SHP77 (cell line): ENCODE measurements around the gene RFTN2.
"Not testable (repeated sequence)": the region's sequence is repeated elsewhere in the genome, so short reads cannot be mapped to it uniquely, and the experiment has no call there.

Source experiments
- DNase-seq, 2 experiments: peaks; one replicate each; lab custom pipeline; 2025; lab: John Stamatoyannopoulos, UW

The RFTN2 gene

DNA sequence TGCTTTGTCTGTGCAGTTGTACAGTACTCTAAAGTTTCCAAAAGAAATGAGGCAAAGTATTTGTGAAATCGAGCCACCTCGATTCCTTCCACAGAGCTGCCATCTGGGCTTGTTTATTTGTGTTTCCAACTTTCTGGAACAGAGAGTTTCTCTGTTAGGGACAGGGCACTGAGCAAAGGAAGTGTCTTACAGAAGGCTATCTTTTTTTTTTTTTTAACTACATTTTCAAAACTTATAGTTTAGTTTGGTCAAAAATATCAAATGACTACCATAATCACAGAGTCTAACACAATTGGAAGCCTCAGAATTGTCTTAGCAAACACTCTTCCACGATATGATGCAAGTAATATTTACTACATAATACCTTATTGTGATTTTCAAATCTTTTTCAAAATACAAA, 796 bp downstream of the RFTN2 start:
- no peak for DNase-seq

DNA sequence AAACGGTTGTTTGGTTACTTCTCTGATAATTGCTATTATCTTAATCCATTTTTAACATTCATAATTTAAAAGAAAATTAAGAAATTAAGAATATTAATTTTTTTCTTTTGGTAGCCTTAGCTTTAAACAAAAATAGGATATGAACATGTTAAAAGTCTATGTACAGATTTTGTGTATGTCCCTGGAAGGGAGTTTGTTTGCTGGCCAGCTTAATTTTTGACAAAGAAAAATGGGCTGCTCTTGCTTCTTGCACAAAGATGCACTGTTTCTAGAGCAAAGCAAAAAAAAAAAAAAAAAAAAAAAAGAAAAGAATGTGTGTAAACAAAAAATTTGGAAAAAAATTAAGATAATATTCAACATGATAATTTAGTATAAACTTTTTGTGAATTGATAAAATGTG, 1.3 kb downstream of the RFTN2 start:
- no peak for DNase-seq

DNA sequence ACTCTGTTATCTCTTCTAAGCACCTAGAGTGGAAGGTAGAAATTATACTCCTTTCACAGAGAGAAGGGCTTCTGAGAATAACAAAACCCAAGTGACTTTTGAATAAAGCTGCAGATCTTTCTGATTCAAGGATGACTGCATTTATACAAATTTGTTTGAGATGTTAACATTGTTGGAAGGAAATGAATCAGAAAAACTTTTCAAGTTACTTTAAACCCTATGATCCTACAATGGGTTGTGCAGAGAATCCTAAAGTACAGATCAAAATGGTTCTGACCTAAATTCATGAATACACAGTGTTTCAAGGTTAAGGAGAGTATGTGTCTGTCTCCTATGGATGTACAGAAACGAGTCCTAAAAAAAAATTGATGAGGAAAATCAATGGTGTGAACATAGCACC, 1.8 kb downstream of the RFTN2 start:
- no peak for DNase-seq

DNA sequence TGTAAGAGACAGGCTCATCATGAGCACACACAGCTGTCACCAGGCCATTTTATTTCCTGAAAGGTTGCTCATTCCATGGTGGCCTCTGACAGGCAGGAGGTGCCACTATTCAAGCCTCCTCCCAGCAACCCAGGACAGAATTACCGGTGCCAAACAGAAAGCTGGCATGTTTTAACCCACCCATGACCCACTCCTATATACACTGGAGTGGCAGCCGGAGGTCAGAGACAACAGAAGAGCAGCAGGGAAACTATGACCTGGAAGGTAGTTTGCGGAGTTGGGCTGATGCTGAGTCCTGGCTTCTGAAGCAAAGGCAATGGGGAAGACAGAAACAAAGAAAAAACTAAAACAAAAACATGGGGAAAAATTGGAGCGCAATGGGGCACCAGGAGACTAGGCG, 2.3 kb downstream of the RFTN2 start:
- DNase-seq = no peak

DNA sequence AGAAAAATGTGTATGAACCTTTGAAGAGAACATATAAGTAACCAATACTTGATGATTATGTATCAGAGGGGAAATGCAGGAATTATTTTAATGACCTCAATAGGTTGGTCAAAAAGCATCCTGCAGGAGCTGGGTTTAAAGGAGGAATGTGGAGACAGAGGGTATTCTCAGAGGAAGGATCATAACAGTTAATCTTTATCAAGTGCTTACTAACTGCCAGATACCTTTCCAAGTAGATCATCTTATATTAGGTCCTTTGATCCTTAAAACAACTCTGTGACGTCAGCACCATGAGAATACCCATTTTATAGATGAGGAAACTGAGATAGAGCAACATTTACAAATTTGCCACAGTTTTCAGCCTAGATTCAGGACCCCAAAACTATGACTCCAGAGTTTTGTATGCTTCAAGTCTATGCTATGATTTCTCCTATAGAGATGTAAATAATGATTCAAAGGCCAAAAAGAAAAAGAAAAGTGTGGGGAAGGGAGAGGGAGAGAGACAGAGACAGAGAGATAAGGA, 3.0 kb downstream of the RFTN2 start:
- no peak for DNase-seq

DNA sequence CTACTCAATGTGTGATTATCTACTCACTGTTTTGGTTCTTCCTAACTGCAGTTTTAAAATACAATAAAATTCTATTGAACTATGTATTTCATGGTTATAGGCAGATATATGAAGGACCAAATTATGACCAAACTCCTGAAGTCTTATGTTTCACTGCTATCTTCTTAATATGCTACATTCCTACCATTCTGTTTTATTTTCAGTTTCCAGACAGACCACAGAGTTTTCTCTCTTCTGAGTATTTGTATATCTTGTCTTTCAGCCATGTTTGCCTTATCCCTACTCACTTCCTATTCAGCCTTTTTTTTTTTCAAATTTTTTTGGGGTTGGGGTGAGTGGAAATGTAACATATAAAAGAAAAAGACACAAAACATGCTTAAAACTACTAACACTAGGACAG, 6.3 kb downstream of the RFTN2 start:
- no peak for DNase-seq

DNA sequence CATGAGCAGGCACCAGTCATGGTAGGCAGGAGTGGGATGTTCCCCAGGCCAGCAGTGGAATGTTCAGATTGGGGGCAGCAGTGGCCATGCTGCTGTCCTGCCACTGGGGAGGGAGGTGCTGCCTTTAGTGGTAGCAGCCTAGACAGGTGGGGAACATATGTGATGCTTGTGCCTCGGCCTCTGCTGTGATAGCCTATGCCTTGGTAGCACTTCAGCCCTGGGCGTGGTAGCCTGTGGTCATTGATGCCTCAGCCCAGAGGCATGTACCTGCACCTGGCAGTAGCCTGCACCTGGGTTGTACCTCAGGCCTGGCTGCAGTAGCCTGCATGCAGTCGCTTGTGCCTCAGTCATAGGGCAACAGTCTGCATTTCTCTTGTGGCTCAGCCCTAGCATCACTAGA, 7.1 kb downstream of the RFTN2 start:
- DNase-seq = no peak

DNA sequence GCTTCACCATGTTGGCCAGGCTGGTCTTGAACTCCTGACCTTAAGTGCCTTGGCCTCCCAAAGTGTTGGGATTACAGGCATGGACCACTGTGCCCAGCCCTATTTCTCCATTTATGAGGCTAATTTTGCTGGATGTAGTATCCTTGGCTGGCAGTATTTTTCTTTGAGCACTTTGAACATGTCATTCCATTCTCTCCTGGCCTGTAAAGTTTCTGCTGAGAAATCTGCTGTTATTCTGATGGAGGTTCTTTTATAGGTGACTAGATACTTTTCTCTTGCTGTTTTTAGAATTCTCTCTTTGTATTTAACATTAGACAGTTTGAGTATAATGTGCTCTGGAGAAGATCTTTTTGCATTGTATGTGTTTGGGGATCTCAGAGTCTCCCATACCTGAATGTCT, 9.1 kb downstream of the RFTN2 start:
- no peak for DNase-seq

DNA sequence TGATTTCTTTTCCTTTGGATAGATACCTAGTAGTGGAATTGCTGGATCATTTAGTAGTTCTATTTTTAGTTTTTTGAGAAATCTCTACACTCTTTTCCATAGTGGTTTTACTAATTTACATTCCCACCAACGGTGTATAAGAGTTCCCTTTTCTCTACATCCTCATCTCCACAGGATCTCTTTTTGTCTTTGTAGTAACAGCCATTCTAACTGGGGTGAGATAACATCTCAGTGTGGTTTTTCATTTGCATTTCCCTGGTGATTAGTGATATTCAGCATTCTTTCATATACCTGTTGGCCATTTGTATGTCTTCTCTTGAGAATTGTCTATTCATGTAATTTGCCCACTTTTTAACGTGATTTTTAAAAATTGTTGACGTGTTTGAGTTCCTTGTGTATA, 13.8 kb downstream of the RFTN2 start:
- DNase-seq = no peak

DNA sequence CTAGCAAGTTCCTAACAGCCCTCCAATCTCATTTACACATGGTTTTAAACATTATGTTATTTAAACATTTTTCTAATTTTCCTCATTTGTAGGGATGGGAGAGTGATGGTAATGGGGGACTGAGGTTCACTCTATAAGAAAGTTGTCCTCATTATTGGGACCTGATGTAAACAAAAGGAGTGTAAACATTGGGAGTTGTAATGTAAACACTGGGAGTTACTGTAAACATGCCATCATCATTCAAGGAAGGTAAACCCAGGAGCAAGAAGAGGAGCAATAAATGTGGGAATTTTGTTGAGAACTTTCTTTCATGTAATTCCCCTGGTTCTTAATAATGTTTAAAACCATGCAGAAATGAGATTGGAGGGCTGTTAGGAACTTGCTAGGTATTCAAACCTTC, 17.8 kb downstream of the RFTN2 start:
- no peak for DNase-seq

DNA sequence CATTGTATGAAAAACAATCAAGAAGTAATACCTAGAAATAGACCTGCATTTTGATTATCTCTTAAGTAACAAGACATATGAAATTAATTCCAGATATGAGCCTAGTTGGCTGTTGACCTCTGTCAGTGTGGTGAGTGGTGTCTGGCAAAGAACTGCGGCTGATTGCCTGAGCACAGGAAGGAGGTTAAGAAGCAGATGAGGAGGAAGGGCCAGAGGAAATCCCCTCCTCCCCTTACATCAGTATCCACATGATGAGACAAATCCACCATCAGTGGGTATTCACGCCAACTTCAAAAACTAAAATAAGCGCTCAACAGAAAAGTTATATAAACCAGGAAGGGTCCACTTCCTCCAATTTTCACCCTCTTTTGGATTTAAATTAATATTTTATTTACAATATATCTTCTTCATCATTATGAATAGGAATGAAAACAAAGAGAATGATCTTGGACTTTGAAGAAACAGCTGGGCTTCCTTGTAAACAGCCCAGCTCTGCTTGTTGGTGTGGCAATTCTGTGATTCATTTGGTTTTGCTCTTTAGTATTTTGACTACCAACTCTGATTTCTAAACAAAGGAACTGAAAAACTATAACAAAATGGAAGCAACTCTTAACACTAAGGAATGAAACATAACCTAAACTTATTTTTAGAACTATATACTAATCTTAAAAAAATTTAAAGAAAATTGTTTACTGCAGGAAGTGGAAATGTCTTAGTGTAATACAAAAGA, 27.3 kb downstream of the RFTN2 start:
- no peak for DNase-seq

DNA sequence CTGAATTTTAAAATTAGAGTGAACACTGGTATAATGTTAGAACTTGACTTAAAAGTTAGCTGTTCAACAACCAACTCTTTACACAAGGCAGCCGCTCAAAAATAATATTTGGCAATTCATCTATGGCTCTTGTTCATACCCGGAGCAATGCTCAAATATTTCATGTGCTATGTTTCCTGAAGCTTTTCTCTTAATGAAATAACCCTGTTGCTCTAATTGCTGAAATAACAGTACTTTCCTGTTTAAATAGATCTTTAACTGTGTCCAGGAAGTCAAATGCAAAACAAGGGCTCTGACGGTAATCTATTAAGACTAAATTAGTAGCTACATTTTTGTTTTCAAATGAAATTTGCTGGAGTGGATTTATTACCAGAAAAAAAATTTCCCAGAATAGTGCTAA, 33.7 kb downstream of the RFTN2 start:
- no peak for DNase-seq

DNA sequence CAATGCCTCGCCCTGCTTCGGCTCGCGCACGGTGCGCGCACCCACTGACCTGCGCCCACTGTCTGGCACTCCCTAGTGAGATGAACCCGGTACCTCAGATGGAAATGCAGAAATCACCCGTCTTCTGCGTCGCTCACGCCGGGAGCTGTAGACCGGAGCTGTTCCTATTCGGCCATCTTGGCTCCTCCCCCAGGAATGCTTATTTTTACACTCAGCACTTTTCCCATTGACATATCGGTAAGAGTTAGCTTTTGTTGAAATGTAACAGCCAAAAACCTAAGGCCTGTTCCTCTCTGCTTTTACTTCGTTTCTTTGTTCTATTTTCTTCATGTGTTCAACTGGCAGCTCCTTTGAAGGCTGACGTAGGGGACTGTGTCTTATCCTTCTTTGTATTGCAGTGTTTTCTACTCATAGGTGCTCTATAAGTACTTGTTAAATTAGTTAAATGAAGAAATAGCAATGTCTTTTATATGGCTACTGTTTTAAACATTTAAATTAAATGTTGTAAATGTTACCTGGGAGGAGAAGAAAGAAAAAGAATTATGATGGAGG, 34.7 kb downstream of the RFTN2 start:
- not testable (repeated sequence) for DNase-seq

DNA sequence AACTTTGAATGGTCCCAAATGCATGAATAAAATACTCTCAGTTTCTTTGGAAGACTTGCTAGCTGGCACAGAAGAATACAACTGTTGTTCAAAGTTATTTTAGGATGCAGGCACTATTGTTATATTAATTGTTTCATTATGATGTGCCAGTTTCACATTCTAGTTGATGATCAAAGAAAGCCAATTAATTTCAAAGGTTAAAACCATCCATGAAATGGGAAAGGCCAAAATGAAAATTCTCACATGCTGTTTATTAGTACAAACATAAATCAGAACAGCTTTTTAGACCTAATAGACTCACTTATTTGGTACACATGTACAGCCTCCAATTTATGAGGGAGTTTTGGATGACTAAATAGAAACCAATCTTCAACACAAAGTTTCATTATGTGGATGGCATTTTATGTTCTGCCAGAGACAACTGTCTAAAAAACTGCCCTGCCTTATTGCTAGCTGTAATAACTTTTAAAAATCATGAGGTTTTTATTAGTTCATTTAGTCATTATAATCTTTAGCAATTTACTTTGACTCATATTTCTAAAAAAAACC, 42.2 kb downstream of the RFTN2 start:
- DNase-seq = no peak

DNA sequence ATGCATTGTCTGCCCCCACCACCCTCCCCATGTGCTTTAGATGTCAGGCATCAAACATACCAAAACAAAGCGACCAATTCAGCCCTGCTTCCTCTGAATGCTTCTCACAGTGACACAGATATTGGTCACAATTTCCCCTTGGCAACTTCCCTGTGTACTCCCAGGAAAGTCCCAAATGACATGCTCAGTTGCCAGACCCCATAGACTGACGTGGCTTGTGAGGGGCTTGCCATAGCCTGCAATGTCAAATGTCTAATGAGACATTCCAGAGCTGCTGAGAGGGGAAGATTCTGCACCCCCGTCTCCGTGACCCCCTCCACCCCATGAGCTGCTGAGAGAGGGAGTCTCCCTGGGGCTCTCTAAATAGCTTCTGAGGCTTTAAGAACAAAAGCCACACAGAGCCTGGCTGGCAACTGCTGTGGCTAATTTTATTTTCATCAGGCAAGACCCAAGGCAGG, 47.3 kb downstream of the RFTN2 start:
- no peak for DNase-seq

DNA sequence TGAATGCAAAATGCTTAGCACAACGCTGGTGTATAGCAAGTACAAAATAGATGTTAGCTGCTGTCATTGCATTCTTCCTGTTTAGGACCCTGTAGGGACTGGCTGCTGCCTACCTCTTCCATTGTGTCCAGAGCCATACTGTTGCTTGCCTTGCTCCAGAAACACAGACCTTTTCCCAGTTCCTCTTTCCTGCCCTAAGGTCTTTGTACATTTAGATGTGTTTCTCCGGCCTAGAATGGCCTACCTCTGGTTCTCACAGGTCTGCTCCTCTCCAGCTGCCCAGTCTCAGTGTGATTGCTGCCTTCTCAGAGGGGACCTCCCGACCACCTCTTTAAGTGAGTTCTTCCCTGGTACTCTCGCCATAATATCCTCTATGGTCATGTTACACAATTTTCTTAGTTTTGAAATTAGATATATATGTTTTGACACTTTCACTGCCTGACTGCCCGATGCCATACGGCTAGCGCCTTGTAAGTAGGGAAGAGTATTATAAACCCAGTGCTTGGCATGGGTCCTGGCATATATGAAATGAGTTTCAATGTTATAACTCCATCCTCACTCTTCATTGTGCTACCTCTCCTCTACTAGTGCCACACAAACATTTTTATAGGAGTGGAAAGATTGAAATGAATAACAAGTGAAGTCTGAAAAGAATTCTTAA, 48.3 kb downstream of the RFTN2 start:
- no peak for DNase-seq

DNA sequence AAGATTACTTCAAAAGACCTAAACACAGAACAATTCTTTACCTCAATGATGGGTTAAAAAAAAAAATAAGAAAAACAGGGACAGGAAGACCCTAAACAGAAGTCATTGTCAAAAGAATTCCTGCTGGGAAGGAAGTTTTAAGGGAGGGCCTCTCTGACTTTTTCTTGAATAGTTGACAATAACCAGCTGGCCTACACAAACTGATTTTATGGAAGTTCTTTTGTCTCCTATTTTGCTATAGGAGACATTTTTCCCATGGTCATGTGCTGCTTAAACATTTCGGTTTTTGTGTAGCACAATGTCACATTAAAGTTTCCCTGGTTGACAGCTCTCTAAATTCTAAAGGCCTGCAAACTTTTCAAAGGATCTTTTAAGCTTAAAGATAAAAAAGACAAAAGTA, 55.3 kb downstream of the RFTN2 start:
- DNase-seq = no peak

DNA sequence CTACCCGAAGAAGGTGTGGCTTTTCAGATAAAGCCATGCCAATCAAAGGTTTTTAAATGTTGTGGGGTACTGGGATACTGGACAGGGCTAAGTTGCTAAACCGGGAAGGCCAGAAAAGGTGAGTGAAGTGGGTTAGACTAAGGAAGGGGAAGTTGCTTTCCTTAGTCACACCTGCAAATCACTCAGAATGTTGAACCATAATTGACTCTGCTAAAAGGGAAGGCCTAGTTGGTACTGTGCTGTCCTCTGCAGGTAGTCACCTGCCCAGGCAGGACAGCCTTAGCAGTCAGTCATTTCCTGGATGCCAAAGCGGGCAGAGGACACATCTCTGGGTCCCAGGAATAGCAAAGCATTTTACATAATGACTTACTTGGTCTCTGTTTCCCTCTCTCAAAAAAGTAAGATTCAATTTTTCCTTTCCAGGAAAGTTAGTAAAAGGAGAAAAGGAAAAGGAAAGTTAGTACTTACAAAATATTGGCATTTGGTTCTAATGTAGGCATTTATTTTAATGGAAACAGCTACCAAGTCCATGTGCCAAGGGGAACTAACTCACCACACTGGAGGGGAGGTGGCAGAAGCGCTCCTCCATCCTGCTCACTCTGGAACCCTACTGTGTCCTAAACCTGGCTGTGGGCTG, 60.3 kb downstream of the RFTN2 start:
- DNase-seq = no peak

DNA sequence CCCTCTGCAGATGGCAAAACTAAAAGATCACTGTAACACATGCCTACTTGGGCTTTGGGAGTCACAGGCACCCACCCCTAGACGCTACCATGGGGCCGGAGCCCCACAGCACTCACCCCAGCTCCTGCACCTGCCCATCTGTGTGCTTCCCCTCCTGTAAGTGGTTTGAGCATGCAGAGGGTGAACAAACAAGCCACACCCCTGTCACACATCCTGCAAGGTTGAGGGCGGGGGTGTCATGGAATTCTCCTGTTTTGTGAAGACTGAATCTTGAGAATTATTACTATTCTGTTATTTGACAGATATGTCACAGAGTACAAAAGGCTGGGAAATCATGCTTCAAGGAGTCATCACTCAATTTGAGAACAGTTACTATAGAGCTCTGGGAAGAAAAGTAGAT, 60.9 kb downstream of the RFTN2 start:
- DNase-seq = peak; percentile 65 to 67

DNA sequence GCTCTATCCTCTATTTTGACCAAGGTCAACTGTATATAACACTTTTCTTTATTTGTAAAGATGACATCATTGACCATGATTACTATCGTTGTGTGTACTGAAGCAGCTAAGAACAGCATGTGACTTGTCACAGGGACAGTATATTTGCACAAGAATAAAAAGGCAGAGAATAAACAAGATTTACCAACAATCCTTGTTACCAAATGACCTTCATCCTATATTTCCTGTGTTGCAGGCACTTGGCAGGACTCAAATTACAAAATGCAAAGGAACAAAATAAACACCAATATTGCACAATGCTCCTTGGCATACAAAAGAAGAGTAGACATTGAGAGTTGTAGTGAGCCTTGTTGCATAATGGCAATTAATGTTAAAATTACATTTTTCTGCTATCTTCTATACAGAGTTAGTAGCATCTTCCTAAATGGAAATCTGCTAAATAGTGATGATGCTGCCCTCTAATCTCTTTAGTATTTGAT, 61.8 kb downstream of the RFTN2 start:
- DNase-seq = peak; percentile 68 to 81

DNA sequence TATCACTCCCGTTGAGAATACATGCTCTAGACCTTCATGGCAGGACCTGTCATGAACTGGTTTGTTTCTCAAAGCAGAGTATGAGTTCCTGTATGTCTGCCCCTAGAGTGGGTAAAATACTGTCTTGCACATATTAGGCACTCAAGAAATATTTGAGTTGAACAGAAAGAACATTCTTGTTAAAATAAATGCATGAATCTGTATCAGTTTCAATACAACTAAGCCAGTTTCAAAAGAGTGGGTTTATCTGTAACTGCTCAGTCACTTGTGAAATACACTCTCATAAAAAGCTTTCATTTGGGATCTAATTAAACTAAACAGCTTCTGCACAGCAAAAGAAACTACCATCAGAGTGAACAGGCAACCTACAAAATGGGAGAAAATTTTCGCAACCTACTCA, 69.2 kb downstream of the RFTN2 start:
- no peak for DNase-seq

DNA sequence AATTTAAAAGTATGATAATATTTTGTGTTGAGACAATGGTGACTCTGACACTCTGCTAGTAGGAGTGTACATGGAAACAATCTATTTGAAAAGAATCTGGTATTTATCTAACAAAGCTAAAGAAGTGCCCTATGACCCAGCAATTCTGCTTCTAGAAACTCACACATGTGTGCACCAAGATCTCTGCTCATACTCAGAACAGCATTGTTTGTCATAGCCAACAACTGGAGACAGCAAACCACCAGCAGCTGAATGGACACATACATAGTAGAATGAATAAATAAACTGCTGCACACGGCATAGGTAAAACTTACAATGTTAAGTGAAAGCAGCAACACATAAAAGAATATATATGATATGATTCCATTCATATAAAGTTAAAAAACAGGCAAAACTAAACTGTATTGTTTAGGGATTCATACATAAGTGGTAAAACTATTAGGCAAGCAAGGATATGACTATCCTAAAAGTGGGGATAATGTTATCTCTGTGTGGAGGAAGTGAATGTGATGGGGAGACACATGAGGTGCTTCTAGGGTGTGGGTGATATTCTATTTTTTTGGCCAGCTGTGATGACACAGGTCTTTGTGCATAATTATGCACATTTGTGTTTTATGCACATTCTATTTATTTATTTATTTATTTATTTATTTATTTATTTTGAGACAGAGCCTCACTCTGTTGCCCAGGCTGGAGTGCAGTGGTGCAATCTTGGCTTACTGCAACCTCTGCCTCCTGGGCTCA, 71.1 kb downstream of the RFTN2 start:
- no peak for DNase-seq
